ENCODE data around the gene FRMD5. TPM values are rescaled to one million over a fixed set of nuclear protein-coding genes. Genes with fewer than 3 reads are reported as not detected.

FRMD5 gene
- total RNA-seq, 1 donor from 2014 or later, result 0.20 TPM

DNA sequence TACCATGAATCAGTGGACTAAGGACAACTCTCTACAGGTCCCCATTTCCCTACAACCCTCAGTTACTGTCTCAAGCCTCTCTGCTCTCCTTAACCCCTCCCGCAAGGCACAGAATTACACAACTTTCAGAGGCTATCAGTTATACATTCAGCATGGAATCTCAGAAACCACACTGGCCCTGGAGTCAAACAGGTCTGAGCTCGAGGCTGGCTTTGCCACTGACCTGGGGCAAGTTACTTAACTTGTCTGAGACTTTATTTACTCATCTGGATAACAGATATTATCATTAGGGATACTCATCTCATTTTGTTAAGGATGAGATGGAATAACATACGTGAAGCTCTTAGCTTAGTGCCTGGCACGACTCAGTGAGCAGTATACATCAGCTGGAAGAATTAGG, 273.1 kb downstream of the FRMD5 start:
- no peak for ATAC-seq

DNA sequence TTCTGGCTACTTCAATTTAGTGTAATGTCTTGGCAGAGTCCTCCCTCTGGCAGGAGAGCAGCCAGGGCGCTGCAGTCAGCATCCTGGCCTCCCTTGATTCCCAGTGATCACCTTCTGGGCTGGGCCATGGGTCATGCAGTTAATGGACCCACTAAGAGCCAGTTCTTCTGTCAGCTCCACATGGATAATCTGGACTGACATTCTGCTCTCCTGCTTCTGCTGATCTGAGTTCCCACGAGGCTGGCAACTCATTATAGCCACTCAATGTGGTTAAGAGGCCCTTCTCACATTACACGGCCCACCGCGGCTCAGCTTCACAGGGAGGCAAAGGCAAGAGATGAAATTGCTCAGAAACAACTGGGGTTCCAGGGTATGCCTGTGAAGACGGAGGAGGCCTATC, 274.3 kb downstream of the FRMD5 start:
- no peak for ATAC-seq

DNA sequence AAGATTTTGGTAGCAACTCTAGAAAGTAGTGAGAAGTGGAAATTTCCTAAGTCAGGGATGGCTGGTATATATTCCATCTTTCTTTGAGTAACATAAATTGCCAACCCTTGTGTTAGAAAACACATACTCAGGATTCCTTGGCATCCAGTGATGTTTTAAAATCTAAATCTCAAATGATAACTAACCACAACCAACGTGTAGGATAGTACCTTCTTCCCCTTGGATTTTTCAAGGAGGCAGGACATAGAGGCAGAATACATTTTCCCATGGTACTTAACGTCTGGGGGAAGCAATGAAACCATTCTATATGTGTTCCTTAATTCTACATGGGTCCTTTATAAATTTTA, 274.8 kb downstream of the FRMD5 start:
- no peak for ATAC-seq

DNA sequence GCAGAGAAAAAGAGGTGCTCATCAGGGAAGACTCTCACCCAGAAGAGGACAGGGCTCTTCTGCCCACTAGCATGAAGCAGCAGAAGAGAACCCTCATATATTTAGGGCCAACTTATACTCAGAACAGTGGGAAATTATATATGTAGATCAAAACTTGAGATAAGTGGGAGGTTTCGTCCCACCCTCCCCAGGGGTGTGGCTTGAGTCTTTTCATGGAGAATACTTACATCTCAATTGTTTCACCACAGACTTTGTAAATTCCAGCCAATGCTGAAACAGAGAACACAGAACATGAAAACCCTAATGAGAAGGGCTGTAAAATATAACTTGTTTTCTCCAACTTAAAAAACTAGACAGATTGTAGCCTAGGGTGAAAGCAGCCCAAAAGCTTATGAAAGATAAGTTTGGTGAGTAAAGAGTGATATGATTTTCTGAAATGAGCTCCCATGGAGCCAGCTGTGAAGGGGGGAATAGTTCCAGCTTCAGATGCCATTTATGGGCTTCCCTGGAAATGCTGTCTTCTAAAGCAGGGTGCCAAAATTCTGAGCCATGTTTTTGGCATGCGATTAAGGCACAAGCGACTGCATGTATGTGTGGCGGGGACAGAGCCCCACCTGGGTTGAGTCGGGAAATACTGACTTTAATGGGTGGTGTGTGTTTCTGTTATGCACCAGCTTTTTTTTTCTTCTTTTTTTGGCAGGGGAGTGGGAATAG, 275.4 kb downstream of the FRMD5 start:
- no peak for ATAC-seq

DNA sequence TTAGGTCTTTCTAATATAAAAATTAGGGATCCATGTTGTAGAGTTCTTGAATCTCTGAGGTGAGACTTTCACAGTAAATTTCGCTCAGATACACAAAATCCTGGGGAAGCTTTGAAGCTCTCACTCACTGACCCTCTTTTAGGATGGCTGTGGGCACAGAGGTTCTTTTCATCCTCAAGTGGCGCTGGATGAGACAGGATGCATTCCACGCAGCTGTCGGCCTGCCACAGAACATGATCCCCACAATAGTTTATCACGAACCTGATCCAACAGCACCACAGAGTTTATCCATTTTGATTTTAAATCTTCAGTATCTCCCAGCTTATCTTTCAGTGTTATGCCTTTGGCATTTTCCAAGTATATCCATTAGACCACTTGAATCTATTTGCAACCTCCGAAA, 276.4 kb downstream of the FRMD5 start:
- no peak for ATAC-seq

DNA sequence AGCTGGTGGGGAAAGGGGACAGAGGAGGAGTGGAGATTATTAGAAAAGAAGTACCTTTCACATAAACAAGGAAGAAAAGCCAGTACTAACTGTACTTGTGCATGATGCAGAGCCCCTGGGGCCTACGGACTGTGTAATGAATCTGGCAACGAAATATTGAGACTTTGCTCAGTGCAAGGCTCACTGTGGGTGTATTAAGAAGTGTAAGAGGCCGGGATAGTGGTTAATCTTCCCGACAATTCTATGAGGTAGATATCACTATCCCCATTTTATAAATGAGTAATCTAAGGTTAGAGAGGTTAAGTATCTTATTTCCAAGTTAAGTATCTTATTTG, 278.8 kb downstream of the FRMD5 start:
- ATAC-seq, result no peak

DNA sequence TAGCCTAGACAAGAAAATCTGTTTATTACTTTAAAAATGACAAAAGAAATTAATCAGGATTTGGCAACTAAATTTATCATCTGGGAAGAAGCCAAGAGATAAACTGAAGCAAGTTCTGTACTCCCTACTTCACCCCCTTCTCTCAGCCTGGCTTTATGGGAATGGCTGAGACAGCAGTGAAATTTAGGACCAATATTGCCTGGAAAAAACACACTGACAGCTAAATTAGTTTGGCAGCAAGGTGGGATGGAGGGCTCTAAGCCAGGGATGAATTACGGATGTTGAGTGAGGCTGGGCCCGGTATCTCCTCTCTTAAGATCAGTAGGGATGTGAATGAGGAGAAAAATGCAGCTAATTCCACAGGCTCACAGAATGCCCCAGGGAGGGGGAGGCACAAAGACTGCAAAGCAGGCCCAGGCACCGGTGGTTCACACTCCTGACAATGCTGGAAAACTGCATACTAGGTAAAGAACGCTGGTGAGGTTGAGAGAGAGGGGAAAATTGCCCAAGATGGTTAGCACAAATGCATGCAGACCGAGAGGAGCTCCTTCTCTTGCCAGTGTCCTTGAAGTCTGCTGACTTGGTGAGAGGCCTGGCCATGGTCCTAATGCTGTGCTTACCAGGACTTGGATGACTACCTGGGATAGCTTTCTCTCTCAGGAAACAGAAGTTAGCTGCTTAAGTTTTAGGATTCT, 279.3 kb downstream of the FRMD5 start:
- no peak for ATAC-seq

DNA sequence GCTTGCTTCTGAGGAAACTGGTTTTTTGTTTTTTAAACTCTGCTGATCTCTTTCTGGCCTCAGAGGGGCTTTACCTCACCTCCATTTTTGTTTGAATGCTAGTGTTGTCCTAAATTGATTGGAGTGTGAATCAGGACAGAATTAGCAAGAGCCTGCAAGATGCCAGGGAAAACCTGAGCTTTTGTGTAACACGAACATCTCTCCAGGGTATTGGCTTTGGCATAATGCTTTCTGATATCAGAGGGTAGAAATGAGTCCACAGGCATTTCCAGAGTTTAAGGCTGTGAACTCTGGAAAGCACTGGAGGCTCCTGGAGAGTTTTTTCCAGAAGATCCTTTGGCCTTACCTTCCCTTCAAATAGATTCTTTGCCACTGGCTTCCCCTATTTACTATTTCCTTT, 281.1 kb downstream of the FRMD5 start:
- no peak for ATAC-seq

DNA sequence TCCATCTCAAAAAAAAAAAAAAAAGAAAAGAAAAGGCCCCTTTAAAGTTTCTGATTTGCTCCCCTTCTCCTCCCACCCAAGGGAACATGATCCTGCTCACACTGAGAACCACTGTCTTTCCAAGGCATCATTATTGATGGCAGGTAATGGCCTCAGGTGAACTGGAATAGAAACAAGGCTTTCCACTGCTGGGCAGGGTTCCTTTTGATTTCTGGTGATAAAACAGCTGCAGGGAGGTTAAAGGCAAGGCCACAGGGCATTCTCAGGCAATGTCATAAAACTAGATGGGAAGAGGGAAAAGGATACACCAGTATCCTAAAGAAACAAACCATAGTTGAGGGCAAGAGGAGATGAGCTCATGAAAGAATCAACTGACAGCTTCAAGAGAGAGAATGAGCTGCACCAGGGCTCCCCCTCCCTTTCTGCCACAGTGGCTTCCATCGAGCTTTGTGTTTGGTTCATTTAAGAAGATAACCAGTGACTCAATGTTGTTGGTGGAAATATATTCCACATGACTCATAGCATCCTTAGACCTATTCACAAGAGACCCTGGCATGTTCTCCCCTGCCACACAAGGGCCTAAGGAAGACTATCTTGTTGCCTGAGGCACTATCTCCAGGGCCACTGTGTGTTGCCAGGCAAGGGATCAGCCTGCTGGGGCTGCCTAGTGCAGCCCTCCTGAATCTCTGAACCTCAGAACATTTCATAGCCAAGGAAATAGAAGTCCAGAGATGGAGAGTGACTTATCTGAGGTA, 281.9 kb downstream of the FRMD5 start:
- ATAC-seq, result peak; percentile 44

DNA sequence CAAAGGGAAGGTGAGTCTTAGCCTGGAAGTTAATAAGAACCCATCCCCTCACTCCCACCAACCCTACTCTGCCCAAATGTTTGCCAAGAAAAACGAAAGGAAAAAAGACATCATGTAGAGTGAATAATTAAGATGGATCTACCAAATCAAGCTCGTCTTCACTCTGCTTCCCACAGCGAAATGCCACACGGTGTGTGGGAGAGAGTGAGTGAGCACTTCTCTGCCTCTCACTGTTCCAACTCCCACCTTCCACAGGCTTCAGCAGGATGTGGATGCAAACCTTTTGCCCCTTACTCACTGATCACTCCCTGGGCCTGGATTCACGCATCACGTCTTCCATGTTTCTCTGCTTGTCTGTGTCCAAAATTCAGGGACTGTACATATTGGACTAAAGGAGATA, 282.9 kb downstream of the FRMD5 start:
- no peak for ATAC-seq

DNA sequence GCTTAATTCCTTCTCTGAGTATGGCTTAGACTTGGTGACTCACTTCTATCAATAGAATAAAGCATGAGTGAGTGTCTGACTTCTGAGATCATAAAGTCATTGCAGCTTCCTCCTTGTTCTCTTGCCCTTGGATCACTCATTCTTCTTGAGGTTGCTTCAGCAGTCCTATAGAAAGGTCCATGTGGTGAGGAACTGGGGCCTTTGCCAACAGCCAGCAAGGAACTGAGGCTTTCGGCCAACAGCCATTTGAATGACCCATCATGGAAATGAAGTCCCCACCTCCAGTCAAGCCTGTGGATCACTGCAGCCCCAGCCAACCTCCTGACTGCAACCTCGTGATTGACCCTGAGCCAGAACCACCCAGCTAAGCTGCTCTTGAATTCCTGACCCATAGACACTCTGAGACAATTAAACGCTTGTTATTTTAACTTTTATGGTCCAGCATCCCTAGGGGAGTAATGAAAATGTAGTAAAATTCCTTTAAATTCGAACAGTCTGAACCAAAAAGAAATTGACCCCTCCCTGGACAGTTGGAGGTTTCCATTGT, 283.8 kb downstream of the FRMD5 start:
- ATAC-seq, result peak; percentile 72

DNA sequence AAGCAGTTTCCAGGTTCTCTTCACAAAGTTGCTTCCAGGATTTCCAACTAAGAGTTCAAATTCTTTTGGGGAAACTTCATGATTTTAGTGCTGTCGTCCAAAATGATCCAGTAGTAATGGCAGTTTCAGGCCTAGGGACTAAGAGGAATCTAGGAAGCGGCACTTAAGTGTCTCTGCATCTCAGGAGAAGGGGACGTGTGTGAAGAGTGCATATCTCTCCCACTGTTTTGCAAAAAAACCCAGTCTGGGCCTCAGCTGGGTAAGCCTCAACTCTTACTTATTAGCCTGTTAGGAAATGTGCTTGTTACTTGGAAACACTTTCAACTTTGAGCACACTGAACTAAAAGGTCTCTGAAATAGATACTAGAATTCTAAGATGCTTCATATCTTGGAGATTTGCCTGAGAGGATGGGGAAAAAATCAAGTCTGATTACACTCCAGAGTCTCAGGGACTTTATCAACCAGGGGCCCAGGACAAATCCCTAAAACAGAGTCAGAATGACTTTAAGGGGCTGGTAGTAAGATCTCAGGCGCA, 286.5 kb downstream of the FRMD5 start:
- ATAC-seq, result no peak

DNA sequence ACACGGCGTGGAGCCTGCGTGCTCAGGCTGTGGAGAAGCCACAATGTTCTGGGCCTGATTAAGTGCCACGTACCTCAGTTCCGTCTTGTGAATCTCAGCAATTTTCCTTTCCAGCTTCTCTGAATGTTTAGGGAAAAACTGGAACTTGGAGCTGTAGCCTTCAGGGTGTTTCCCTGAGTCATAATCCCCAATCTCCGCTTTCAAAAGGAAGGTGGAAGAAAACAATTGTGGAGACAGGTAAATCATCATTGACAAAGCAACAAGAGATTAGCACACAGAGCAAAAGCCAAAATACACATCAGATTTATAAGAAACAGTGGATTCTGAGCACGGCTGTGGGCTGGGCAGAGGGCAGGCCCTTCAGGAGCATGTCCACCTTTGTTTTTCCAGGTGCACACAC, 289.3 kb downstream of the FRMD5 start:
- ATAC-seq, result peak; percentile 29

DNA sequence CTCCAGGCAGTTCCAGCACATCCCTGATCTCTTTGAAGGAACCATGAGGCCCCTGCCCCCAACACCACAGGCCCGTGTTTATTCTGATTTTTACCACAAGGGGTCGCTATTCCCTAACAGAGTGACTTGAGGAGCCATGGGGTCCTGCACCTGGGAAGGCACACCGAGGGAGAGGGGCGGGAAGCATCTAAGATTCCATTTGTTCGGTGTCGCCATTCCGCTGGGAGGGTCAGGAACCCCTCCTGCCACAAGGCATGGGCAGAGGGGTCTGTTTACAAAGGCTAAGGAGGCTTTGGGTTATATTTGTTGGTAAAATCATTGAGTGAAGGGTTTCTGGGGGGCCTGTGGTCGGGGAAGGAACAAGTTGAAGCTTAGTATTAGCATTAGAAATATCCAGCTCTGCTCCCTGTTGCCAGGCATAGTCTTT, 291.2 kb downstream of the FRMD5 start:
- peak; percentile 64 for ATAC-seq

DNA sequence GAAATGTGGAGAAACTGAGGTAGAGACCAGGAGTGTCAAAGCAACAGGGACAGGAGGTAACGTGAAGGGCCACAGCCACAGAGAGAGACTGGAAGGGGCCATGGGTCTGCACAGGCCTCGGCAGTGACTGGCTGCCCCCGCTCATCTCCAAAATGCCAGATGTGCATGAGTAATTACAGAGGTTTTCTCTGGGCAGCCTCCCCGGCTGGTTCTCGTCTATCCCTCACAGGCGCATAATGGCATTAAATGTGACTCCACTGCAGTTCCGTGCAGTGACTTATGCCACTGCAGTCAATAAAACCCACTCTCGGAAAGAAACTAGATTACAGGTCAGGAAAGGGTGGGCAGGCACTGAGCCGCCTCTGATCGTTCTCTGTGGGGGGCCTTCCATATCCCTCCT, 293.6 kb downstream of the FRMD5 start:
- ATAC-seq, result no peak

DNA sequence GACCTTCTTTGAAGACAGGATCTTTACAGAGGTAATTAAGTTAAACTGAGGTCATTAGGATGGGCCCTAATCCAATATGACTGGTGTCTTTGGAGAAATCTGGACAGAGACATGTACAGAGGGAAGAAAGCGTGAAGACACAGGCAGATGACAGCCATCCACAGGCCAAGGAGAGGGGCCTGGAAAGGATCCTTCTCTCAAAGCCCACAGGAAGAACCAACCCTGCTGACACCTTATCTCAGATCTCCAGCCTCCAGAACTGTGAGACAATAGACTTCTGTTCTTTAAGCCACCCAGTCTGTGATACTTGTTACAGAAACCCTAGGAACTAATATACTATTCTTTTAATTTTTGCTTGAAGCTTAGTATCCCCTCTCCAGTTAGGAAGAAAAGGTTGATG, 294.1 kb downstream of the FRMD5 start:
- ATAC-seq, result no peak

DNA sequence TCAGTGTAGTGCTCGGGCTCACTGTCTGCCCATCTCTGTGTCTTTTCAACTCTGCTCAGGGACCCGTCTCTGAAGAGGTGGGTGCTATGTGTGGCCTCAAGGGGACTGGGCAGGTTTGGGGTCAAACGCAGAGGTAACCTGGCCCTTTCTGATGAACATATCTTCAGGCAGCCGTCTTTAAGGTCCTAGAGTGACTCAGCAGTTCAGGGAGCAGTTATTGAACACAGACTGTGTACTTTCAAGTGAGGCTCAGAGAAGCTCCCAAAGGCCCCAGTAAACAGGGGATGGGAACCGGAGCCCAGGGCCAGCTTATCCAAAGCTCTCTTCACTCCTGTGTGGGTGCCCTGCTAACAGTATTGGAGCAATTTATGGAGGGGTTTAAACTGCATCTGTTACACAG, 295.1 kb downstream of the FRMD5 start:
- no peak for ATAC-seq

DNA sequence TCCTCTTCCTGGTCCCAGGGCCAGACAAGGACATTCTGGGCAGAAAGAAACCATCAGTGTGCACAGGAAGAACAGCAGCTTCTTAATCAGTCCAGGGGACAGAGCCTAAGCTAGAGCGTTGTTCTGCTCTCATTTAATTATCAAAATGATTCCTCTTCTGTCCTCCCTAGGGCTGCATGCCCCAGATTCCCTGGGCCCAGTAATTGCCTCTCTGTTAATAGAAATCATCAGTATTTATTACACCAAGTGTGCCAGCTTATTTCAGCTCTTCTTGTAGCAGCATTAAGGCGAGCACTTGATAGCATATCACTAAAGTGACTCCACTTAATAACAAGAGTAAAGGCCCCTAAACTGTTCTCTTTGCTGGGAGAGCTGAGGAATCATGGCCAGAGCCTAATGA, 296.2 kb downstream of the FRMD5 start:
- no peak for ATAC-seq

DNA sequence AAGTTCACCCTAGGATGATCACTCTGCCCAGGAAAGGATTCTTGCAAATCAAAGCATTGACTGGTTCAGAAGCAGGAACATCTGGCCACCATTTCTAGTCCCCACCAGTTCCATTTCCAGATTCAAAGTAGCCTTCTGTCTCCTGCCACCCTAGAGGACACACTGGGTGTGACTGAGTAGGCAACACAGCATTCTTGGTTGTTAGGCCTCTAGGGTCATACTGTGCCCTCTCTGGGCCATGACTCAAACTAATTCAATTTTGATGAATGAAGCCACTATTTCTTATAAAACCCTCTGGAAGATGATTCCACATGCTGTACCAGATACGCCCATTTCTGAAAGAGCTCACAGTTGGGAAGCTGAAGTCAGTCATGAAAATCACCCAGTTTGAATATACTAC, 298.5 kb downstream of the FRMD5 start:
- no peak for ATAC-seq

DNA sequence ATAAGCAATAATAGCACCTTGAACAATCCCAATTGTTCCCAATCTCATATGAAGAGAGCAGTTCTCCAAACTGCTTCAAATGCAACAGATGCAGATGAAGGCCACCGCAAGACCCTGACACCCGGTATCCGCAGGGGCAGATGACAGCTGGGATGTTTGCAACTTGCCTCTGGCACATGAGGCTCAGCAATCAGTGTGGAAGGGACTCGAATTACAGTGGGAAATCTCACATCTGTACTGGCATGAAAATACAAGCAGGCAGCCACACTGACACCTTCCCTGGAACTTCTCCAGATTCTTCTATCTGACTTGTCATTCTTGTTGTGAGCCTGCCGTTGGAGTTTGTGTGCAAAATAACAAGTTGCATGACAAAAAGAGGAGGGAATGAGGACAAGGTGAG, 299.5 kb downstream of the FRMD5 start:
- no peak for ATAC-seq

DNA sequence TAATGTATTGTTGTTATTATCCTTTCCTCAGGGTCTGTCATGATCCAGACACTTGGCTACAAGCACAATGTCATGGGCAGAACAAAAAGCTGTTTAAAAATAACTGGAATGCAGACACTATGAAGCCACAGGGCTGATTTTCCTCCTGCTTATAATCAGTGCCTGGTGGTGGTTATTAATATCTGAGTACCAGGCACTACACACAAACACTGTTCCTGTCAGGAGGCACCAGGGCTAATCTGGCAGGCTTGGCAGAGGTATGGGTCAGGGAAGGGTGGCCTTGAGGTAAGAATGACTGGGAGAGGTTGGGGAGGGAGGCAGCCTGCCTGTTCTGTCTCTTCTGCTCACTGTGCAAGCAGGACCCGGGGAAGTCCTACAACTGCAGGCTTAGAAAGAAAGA, 301.1 kb downstream of the FRMD5 start:
- no peak for ATAC-seq

DNA sequence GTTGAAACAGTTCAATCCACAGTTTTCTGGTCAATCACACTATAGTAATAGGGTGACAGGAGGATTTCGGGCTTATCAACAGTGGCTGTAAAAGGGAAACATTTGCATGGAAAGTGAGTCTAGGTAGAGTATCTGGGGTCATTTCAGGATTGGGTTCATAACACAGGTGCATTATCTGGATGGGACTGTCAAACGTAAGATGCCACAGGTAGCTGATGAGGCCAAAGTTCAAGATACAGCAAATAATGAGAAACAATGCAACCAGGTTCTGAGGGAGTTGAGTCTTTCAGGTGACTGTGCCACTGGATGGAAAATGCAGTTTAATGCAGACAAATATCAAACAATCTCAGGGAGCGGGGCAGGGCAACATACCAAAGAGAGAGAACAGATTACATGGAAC, 306.0 kb downstream of the FRMD5 start:
- ATAC-seq, result no peak

DNA sequence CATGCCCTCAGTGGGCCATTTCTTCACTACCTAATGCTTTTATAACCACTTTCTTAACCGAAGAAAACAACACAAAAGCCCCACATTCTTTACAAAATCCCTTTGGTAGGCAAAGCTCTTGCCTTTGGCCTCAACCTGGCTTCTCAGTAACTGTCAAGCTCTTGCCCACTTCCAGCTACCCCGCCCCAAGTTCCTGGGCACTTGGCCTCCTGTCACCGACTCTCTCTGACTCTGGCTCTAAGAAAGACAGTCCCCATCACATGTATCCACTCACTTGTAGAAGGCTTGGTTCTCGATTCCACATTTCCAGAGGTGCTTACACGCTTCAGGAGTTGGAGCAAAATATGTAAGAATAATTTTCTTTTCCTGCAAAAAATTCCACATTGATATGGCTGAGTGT, 307.2 kb downstream of the FRMD5 start:
- ATAC-seq, result no peak

DNA sequence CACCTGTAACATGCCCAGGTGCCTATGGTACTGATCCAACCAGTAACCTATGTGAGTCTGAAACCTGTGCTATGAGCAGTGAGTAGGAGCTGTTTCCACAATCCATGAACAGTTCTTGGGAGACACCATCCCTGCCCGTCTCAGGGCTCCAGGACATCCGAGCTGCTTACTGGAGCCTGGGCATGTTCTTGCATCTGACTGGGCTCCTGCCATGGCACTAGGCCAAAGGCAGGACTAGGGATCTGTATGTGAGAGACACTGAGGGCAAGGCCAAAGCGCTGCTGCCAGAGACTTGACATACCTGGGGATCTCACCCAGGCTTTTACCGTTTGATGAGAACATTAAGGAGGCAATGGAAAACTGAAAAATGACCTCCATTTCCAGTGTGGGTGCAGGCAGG, 308.5 kb downstream of the FRMD5 start:
- no peak for ATAC-seq

All from esophagus mucosa (tissue), 1 donor.